Liver (tissue), 3 donors: ENCODE results near the gene NEK10.

Experiments used
- NR2F2 ChIP-seq: IDR thresholded peaks from 2 replicates; pipeline ENCODE4 v1.6.1; 2016; ENCODE audit warnings: antibody characterized with exemption
- RAD21 ChIP-seq, 2 donors: IDR thresholded peaks; 2 replicates each; pipeline ENCODE4 v1.6.1; 2016; ENCODE audit warnings: antibody characterized with exemption in 2 of 2, mild to moderate bottlenecking in 2 of 2
- SP1 ChIP-seq: IDR thresholded peaks from 2 replicates; pipeline ENCODE4 v1.6.1; 2018; ENCODE audit warnings: antibody characterized with exemption, mild to moderate bottlenecking
- TF ChIP-seq, protein P1 (sequence below): fragments of 150-350 bp; IDR thresholded peaks from 2 replicates; pipeline ENCODE4 v1.5.1; 2017; ENCODE audit warnings: improper control_type of control experiment, low read depth, low read length; ENCODE audit not compliant: missing input control
- donor health status: healthy.
- donor health status: healthy.

DNA sequence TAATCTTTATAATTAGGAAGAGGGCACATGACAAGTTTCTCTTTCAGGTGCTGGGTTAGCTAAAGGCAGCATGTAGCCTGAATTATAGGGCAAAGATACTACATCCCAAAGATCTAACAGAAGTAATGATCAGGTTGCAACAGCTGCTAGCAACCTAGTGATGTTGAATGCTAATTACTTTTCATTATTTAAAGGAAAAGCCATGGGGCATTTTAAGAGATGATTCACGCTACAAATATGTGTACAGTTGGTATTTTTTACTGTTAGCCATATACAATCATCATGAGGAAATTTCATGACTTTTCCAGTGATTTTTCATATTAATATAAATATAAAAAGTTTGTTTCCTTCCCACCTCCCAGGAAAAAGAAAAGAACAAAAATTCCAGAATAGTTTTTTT, 43.0 kb downstream of the NEK10 start:
- TF ChIP-seq, protein P1, sequence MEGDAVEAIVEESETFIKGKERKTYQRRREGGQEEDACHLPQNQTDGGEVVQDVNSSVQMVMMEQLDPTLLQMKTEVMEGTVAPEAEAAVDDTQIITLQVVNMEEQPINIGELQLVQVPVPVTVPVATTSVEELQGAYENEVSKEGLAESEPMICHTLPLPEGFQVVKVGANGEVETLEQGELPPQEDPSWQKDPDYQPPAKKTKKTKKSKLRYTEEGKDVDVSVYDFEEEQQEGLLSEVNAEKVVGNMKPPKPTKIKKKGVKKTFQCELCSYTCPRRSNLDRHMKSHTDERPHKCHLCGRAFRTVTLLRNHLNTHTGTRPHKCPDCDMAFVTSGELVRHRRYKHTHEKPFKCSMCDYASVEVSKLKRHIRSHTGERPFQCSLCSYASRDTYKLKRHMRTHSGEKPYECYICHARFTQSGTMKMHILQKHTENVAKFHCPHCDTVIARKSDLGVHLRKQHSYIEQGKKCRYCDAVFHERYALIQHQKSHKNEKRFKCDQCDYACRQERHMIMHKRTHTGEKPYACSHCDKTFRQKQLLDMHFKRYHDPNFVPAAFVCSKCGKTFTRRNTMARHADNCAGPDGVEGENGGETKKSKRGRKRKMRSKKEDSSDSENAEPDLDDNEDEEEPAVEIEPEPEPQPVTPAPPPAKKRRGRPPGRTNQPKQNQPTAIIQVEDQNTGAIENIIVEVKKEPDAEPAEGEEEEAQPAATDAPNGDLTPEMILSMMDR = no peak
- TF ChIP-seq SP1 (no peak), NR2F2 (no peak), RAD21 (IDR thresholded peaks at IDR 0.05) (no peak)
